GM23338 (cell line): ENCODE measurements around the gene IDNK. TPM values are rescaled to one million over a fixed set of nuclear protein-coding genes. Genes with fewer than 3 reads are reported as not detected.

ENCODE experiments used
- ATAC-seq: fragments of 200-7000 bp; cut with Tn5 transposase; 3 replicates; pipeline ENCODE4 v1.9.1; 2020
- DNase-seq: peaks from one replicate; pipeline ENCODE4 v3.0.0-alpha.2; 2015; ENCODE audit warnings: low spot score
- H2AFZ ChIP-seq: fragments of 200-600 bp; sonication (generic); 2 replicates; pipeline ENCODE4 v1.8.0; 2016; ENCODE audit warnings: antibody characterized with exemption, mild to moderate bottlenecking, moderate library complexity
- H3F3A ChIP-seq: fragments of 200-600 bp; sonication (generic); replicated peaks from 2 replicates; pipeline ENCODE4 v1.8.0; 2017; ENCODE audit warnings: antibody characterized with exemption, mixed run types, low read depth
- H3K27ac ChIP-seq: fragments of 200-600 bp; sonication (generic); 2 replicates; pipeline ENCODE4 v1.6.1; 2016; ENCODE audit warnings: low read depth
- H3K27me3 ChIP-seq: fragments of 200-600 bp; sonication (generic); 2 replicates; pipeline ENCODE4 v1.8.0; 2016; ENCODE audit warnings: mild to moderate bottlenecking, mixed run types, moderate library complexity; ENCODE audit not compliant: insufficient read depth
- H3K36me3 ChIP-seq: fragments of 200-600 bp; sonication (generic); 2 replicates; pipeline ENCODE4 v1.8.0; 2016; ENCODE audit warnings: mild to moderate bottlenecking; ENCODE audit not compliant: insufficient read depth
- H3K4me1 ChIP-seq: fragments of 200-600 bp; sonication (generic); 2 replicates; pipeline ENCODE4 v1.8.0; 2016; ENCODE audit warnings: mild to moderate bottlenecking, moderate library complexity; ENCODE audit not compliant: insufficient read depth
- H3K4me2 ChIP-seq: fragments of 200-600 bp; sonication (generic); 2 replicates; pipeline ENCODE4 v1.7.1; 2017; ENCODE audit warnings: mixed run types
- H3K4me3 ChIP-seq: fragments of 200-600 bp; sonication (generic); 2 replicates; pipeline ENCODE4 v1.6.1; 2016; ENCODE audit warnings: mixed run types
- H3K79me2 ChIP-seq: fragments of 200-600 bp; sonication (generic); replicated peaks from 2 replicates; pipeline ENCODE4 v1.8.0; 2017; ENCODE audit warnings: mild to moderate bottlenecking; ENCODE audit not compliant: insufficient read depth
- H3K9me2 ChIP-seq: fragments of 200-600 bp; sonication (generic); 2 replicates; pipeline ENCODE4 v1.8.0; 2017; ENCODE audit not compliant: insufficient read depth
- H4K20me1 ChIP-seq: fragments of 200-600 bp; sonication (generic); replicated peaks from 2 replicates; pipeline ENCODE4 v1.8.0; 2017; ENCODE audit warnings: mild to moderate bottlenecking; ENCODE audit not compliant: insufficient read depth
- H3K27ac Mint-ChIP-seq: 2 replicates; pipeline ENCODE4 v1.8.0; 2020; ENCODE audit warnings: inconsistent platforms, mild to moderate bottlenecking, moderate library complexity, mixed read lengths
- H3K27me3 Mint-ChIP-seq: 3 replicates; pipeline ENCODE4 v1.8.0; 2022; ENCODE audit warnings: low read depth, mild to moderate bottlenecking, moderate library complexity, mixed read lengths, inconsistent platforms; ENCODE audit not compliant: insufficient read depth, poor library complexity
- H3K36me3 Mint-ChIP-seq: 3 replicates; pipeline ENCODE4 v1.8.0; 2021; ENCODE audit warnings: low read depth, mild to moderate bottlenecking, inconsistent platforms, moderate library complexity, mixed read lengths
- H3K4me1 Mint-ChIP-seq: 3 replicates; pipeline ENCODE4 v1.8.0; 2020; ENCODE audit warnings: mild to moderate bottlenecking, inconsistent platforms, mixed read lengths
- H3K4me3 Mint-ChIP-seq: 3 replicates; pipeline ENCODE4 v1.8.0; 2021; ENCODE audit warnings: moderate library complexity, mild to moderate bottlenecking, inconsistent platforms, mixed read lengths
- H3K9me3 Mint-ChIP-seq: 3 replicates; pipeline ENCODE4 v1.8.0; 2020; ENCODE audit warnings: moderate library complexity, mild to moderate bottlenecking, inconsistent platforms, mixed read lengths
- CREB1 ChIP-seq: fragments of 250-450 bp; sonication (Bioruptor Pico); IDR thresholded peaks from 2 replicates; pipeline ENCODE4 v1.5.0; 2020; ENCODE audit warnings: low read depth, mild to moderate bottlenecking, moderate library complexity
- EZH2 ChIP-seq: fragments of 200-600 bp; sonication (generic); IDR thresholded peaks from one replicate; pipeline ENCODE4 v1.8.0; 2017; ENCODE audit warnings: antibody characterized with exemption, mild to moderate bottlenecking, low read depth; ENCODE audit not compliant: unreplicated experiment
- EZH2phosphoT487 ChIP-seq: fragments of 200-600 bp; sonication (generic); IDR thresholded peaks from one replicate; pipeline ENCODE4 v1.8.1; 2018; ENCODE audit warnings: antibody characterized with exemption; ENCODE audit not compliant: unreplicated experiment
- JUNB ChIP-seq: IDR thresholded peaks from one replicate; pipeline ENCODE4 v1.6.1; 2016; ENCODE audit warnings: antibody characterized with exemption; ENCODE audit not compliant: unreplicated experiment
- NANOG ChIP-seq: IDR thresholded peaks from 2 replicates; pipeline ENCODE4 v1.6.1; 2016; ENCODE audit warnings: antibody characterized with exemption, borderline replicate concordance
- POLR2AphosphoS5 ChIP-seq: IDR thresholded peaks from 2 replicates; pipeline ENCODE4 v1.6.1; 2016; ENCODE audit warnings: antibody characterized with exemption, low read depth
- REST ChIP-seq: IDR thresholded peaks from one replicate; pipeline ENCODE4 v1.6.1; 2018; ENCODE audit warnings: antibody characterized with exemption; ENCODE audit not compliant: unreplicated experiment
- ZNF462 ChIP-seq: fragments of 250-450 bp; sonication (Bioruptor Pico); IDR thresholded peaks from 2 replicates; pipeline ENCODE4 v1.5.0; 2020; ENCODE audit warnings: mild to moderate bottlenecking, moderate library complexity
- long read RNA-seq: library from polyadenylated mRNA; unstranded; transcript quantifications from one replicate; pipeline ENCODE4 v2.0.0, GENCODE V29; 2020; ENCODE audit not compliant: unreplicated experiment
- polyA plus RNA-seq: library from polyadenylated mRNA; unstranded; fragments of >200 nt; fragmentation: Nextera tagmentation; extraction: Ambion mirVana; gene quantifications from 2 replicates; pipeline ENCODE4 v1.2.1, GENCODE V29; 2016
- total RNA-seq: library from RNA; depleted of rRNA; stranded (reverse); fragments of >200 nt; shearing (Covaris generic); gene quantifications from 2 replicates; pipeline ENCODE4 v1.2.3, GENCODE V29; 2014; rRNA removed

Gene IDNK
- total RNA-seq (0.21 TPM in 1 of 2 replicates, not detected in the other), polyA plus RNA-seq (0.94 and 1.7 TPM in 2 replicates)
- long read RNA-seq, partial matches to known transcripts: 0 of 1 reads
- long read RNA-seq, other reads (novel, unspliced or antisense): 0 of 1 reads

- peaks cover 6% of the 10 kb centered on the region for H3K27me3 Mint-ChIP-seq
- DNase-seq (peak; percentile 85), ATAC-seq (peak; percentile 88)
- no peaks in the 10 kb centered on the region for H3K36me3 Mint-ChIP-seq
- Histone ChIP-seq H3K4me1 (peaks cover 13% of the 10 kb centered on the region; the same call in 1 of the 2 replicates), H4K20me1 (no peaks in the 10 kb centered on the region), H3K4me3 (peak within 1 kb of the TSS; percentile 86), H3K27me3 (no peaks in the 10 kb centered on the region), H2AFZ (peak within 1 kb of the TSS; percentile 87), H3K27ac (peak within 1 kb of the TSS; percentile 8; the same call in 1 of the 2 replicates), H3F3A (no peaks in the 10 kb centered on the region), H3K9me2 (no peaks in the 10 kb centered on the region), H3K4me2 (peak within 1 kb of the TSS; percentile 85), H3K79me2 (no peaks in the 10 kb centered on the region), H3K36me3 (no peaks in the 10 kb centered on the region)
- TF ChIP-seq EZH2phosphoT487: no peak
- TF ChIP-seq REST: no peak
- TF ChIP-seq POLR2AphosphoS5: peak; percentile 37; the same call in 1 of the 2 replicates
- TF ChIP-seq ZNF462 (CRISPR knock-in tag): no peak
- no peak for TF ChIP-seq EZH2
- peak; percentile 48; the same call in 1 of the 2 replicates for TF ChIP-seq CREB1
- TF ChIP-seq NANOG: no peak
- TF ChIP-seq JUNB: no peak
- peaks cover 17% of the 10 kb centered on the region for H3K4me1 Mint-ChIP-seq
- H3K4me3 Mint-ChIP-seq: peak within 1 kb of the TSS; percentile 74
- H3K9me3 Mint-ChIP-seq: no peaks in the 10 kb centered on the region
- H3K27ac Mint-ChIP-seq: 0 out of 2 replicates have a peak within 1 kb of the TSS, but pooled peaks have one; percentile 41
Observed at GRCh38 chr9:83622939-83623678, at the start of gene IDNK. Gene IDNK (plus strand): TSS chr9:83623143. CDS start chr9:83623172, 29 bp downstream.
